ENCODE results near the gene TEX2.
"Not testable (repeated sequence)": the region's sequence is repeated elsewhere in the genome, so short reads cannot be mapped to it uniquely, and the experiment has no call there.

TEX2 gene

DNA sequence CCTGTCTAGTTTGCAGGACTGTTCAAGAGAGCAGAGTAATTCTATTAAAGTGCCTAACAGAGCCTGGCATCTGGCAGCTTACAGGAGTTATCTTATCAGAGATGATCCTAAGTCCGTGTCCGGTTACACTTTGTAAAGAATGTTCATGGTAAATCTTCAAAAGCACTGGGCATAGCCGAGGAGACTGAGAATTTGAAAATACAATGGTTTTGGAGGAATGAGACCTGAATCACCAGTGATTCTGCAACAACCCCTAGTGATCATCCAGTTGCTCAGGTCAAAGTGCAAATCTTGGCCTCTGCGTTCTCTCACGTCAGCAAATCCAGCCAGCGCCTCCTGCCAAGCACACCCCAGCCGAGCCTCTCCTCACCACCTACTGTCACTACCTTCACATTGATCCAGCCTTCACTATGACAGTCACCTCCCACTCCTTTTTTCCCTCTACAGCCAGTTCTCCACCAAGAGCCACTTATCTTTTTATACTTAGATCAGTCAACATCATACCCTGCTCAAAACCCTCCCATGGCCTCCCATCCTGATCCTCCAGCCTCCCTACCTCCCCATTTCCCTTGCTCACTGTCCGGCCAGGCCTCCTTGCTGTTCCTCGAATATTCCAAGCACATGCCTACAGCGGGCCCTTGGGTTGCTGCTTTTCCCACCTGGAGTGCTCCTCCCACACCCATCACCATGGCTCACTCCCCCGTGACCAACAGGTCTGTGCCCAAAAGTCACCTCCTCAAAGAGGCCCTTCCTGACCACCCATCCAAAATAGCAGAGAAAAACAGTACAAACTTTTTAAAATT lies 75.8 kb downstream of the TEX2 start:
- Histone ChIP-seq H3K4me3 (ENCODE audit: low read depth, low read length) (no peak overlapping the region), H3K27me3 (no peaks in the 10 kb centered on the region), H3K36me3 (0 out of 2 replicates have a peak, but pooled peaks cover 3% of the 10 kb centered on the region)

DNA sequence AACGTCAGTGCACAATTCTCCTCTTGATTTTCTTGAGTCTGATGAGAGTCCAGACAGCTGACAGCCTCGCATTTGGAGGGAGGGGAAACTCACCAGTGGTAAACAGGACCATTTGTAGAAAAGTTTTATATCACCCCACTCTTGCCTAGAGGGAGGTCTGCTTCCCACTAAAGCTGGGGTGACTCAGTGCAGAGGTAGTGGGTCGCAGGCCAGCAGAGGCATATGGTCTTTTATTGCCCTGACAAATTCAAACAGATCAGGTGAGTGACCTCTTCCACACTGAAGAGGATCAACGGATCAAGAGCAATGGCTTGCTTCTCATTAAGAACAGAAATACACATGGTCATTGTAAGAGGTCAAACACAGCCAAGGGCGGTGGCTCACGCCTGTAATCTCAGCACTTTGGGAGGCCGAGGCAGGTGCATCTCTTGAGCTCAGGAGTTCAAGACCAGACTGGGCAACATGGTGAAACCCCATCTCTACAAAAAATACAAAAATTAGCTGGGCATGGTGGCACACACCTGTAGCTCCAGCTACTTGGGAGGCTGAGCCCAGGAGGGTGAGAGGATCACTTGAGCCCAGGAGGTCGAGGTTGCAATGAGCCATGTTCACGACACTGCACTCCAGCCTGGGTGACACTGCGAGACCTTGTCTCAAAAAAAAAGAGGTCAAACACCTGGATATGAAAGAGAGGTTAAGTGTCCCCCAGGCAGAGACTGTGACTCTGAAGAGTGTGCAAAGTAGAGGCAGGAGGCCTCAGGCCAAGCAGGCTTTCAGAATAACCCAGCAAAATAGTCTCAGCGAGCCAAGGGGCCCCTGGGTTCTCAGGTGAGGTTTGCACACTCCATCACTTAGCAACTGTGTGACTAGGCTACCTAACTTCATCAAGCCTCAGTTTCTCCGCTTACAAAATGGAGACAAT lies 76.6 kb downstream of the TEX2 start:
- H3K4me1 ChIP-seq: peaks cover 5% of the 10 kb centered on the region; the same call in 1 of the 2 replicates
- DNase-seq: no peak
- no peak for TF ChIP-seq CTCF (IDR thresholded peaks at IDR 0.05; ENCODE audit: low read depth, low read length)

More for the DNA sequence above, 75.8 kb downstream of the TEX2 start:
- H3K4me1 ChIP-seq: peaks cover 5% of the 10 kb centered on the region; the same call in 1 of the 2 replicates
- DNase-seq: no peak
- H3K9me3 ChIP-seq: no peaks in the 10 kb centered on the region
- no peak for TF ChIP-seq CTCF (IDR thresholded peaks at IDR 0.05; ENCODE audit: low read depth, low read length)

DNA sequence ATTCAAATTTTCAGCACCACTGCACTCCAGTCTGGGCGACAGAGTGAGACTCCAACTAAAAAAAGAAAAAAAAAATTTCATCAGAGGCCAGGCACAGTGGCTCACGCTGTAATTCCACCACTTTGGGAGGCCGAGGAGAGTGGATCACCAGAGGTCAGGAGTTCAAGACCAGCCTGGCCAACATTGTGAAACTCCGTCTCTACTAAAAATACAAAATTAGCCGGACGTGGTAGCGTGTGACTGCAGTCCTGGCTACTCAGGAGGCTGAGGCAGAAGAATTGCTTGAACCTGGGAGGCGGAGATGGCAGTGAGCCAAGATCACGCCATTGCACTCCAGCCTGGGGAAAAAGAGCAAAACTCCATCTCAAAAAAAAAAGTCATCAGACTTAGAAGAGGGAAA lies 77.5 kb downstream of the TEX2 start:
- not testable (repeated sequence) for DNase-seq; H3K27me3 ChIP-seq; H3K9me3 ChIP-seq; H3K36me3 ChIP-seq; H3K4me1 ChIP-seq; H3K4me3 ChIP-seq (ENCODE audit: low read depth, low read length)

More for the DNA sequence above, 76.6 kb downstream of the TEX2 start:
- Histone ChIP-seq H3K9me3 (no peaks in the 10 kb centered on the region), H3K27me3 (no peaks in the 10 kb centered on the region), H3K36me3 (0 out of 2 replicates have a peak, but pooled peaks cover 3% of the 10 kb centered on the region), H3K4me3 (ENCODE audit: low read depth, low read length) (no peak overlapping the region)

- Histone ChIP-seq H3K4me3 (ENCODE audit: low read depth, low read length) (no peak overlapping the region), H3K9me3 (no peaks in the 10 kb centered on the region), H3K36me3 (peaks cover 5% of the 10 kb centered on the region; the same call in 1 of the 2 replicates), H3K27me3 (no peaks in the 10 kb centered on the region), H3K4me1 (no peaks in the 10 kb centered on the region; the same call in 1 of the 2 replicates)
- no peak for TF ChIP-seq CTCF (IDR thresholded peaks at IDR 0.05; ENCODE audit: low read depth, low read length)
- DNase-seq: no peak
These were observed 78.0 kb downstream of the TEX2 start for GRCh38 chr17:64185101-64185500.

- Histone ChIP-seq H3K27me3 (no peaks in the 10 kb centered on the region), H3K4me1 (no peaks in the 10 kb centered on the region; the same call in 1 of the 2 replicates), H3K36me3 (peaks cover 3% of the 10 kb centered on the region; the same call in 1 of the 2 replicates), H3K4me3 (ENCODE audit: low read depth, low read length) (no peak overlapping the region), H3K9me3 (no peaks in the 10 kb centered on the region)
- no peak for TF ChIP-seq CTCF (IDR thresholded peaks at IDR 0.05; ENCODE audit: low read depth, low read length)
- no peak for DNase-seq
These were observed 79.2 kb downstream of the TEX2 start for GRCh38 chr17:64183815-64184214.

DNA sequence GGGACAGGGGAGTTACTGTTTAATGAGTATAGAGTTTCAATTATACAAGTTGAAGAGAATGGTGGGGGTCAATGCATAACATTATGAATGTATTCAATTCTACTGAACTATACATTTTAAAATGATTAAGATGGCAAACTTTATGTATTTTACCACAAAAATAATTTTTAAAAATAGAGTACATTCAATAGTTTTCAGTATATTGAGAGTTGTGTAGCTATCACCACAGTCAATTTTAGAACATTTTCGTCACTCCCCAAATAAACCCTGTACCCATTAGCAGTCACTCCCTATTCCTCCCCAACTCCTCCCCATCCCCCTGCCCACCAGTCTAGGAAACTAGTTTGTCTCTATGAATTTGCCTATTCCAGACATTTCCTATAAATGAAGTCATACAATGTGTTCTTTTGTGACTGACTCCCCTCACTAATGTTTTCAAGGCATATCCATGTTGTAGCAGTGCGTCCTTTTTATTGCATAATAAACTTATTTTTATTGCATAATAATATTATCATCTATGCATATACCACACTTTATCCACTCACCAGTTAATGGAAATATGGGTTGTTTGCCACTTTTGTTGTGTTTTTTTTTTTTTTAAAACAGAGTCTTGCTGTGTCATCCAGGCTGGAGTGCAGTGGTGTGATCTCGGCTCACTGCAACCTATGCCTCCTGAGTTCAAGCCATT lies 80.6 kb downstream of the TEX2 start:
- H3K4me1 ChIP-seq: peaks cover 12% of the 10 kb centered on the region
- DNase-seq: no peak
- no peak for TF ChIP-seq CTCF (IDR thresholded peaks at IDR 0.05; ENCODE audit: low read depth, low read length)
- H3K9me3 ChIP-seq: no peaks in the 10 kb centered on the region
- H3K27me3 ChIP-seq: no peaks in the 10 kb centered on the region
- peaks cover 3% of the 10 kb centered on the region; the same call in 1 of the 2 replicates for H3K36me3 ChIP-seq
- no peak overlapping the region for H3K4me3 ChIP-seq (ENCODE audit: low read depth, low read length)
